Osteoblast (primary cell): Measurements from ENCODE around the gene CAMKMT. TPM values are rescaled to one million over a fixed set of nuclear protein-coding genes. Genes with fewer than 3 reads are reported as not detected.

Source experiments
- DNase-seq: peaks from one replicate; pipeline ENCODE4 v3.0.0; 2011; ENCODE audit warnings: low spot score, mixed read lengths; ENCODE audit not compliant: insufficient read length; ENCODE audit errors: missing footprints
- H2AFZ ChIP-seq: 2 replicates; pipeline ENCODE4 v1.6.0; 2011; ENCODE audit warnings: mild to moderate bottlenecking, low read length
- H3K27ac ChIP-seq: 2 replicates; pipeline ENCODE4 v1.5.1; 2011; ENCODE audit warnings: mild to moderate bottlenecking, low read depth, low read length, moderate library complexity
- H3K27me3 ChIP-seq: 2 replicates; pipeline ENCODE4 v1.6.0; 2012; ENCODE audit warnings: mild to moderate bottlenecking, control low read depth, inconsistent platforms, low read length, moderate library complexity; ENCODE audit not compliant: insufficient read depth
- H3K36me3 ChIP-seq: 2 replicates; pipeline ENCODE4 v1.5.1; 2011; ENCODE audit warnings: mild to moderate bottlenecking, low read length, control low read depth, moderate library complexity; ENCODE audit not compliant: insufficient read depth
- H3K4me1 ChIP-seq: 2 replicates; pipeline ENCODE4 v1.5.1; 2011; ENCODE audit warnings: mild to moderate bottlenecking, low read length, control low read depth, moderate library complexity; ENCODE audit not compliant: insufficient read depth
- H3K4me2 ChIP-seq: 2 replicates; pipeline ENCODE4 v1.6.0; 2011; ENCODE audit warnings: mild to moderate bottlenecking, low read length; ENCODE audit not compliant: insufficient read depth
- H3K4me3 ChIP-seq: fragments of 200-600 bp; sonication (generic); 3 replicates; pipeline ENCODE4 v1.5.1; 2012; ENCODE audit warnings: mild to moderate bottlenecking, low read length, inconsistent platforms; ENCODE audit not compliant: insufficient read depth
- H3K79me2 ChIP-seq: 2 replicates; pipeline ENCODE4 v1.6.0; 2012; ENCODE audit warnings: mild to moderate bottlenecking, low read length, control low read depth, inconsistent platforms; ENCODE audit not compliant: insufficient read depth
- H3K9me3 ChIP-seq: 2 replicates; pipeline ENCODE4 v1.5.1; 2011; ENCODE audit warnings: low read depth, low read length, control low read depth
- H4K20me1 ChIP-seq: 2 replicates; pipeline ENCODE4 v1.6.0; 2012; ENCODE audit warnings: mild to moderate bottlenecking, low read length, control low read depth; ENCODE audit not compliant: insufficient read depth
- CTCF ChIP-seq: IDR thresholded peaks from 2 replicates; pipeline ENCODE4 v1.5.1; 2011; ENCODE audit warnings: mild to moderate bottlenecking, low read depth, low read length, moderate library complexity; ENCODE audit errors: extremely low read depth
- total RNA-seq: library from RNA; depleted of rRNA; stranded (reverse); fragments of >200 nt; gene quantifications from 2 replicates; pipeline ENCODE4 v1.2.3, GENCODE V29; 2012

Gene CAMKMT
- total RNA-seq, 1 donor = 7.2 TPM

DNA sequence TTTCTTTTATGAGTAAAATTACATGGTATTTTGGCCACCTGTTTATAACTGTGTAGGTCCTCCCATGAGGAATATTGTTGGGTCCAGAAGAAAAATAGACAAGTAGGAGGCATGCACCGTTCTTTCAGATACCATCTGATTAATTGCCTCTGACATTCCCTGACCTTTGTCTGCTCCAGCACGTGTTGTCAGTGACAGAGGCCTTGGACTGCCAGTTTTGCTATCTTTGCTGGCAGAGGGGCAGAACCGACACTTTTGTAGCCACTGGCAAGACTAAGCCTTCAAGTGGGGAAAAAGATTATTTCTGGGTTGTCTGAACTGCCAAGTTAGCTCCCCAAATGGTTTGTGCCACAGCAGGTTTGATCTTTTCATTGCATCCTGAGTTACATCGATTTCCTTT, 276.9 kb downstream of the CAMKMT start:
- no peak for TF ChIP-seq CTCF
- peaks cover 3% of the 10 kb centered on the region for H4K20me1 ChIP-seq
- DNase-seq = no peak

GRCh38 chr2:44639399-44639798, 277.7 kb downstream of the CAMKMT start:
- Histone ChIP-seq H3K4me1 (no peaks in the 10 kb centered on the region), H3K79me2 (no peaks in the 10 kb centered on the region), H3K4me2 (no peak overlapping the region), H3K27me3 (no peaks in the 10 kb centered on the region), H2AFZ (no peak overlapping the region), H3K4me3 (no peak overlapping the region), H3K36me3 (no peaks in the 10 kb centered on the region), H3K27ac (no peak overlapping the region), H3K9me3 (no peaks in the 10 kb centered on the region), H4K20me1 (peaks cover 5% of the 10 kb centered on the region)
- no peak for DNase-seq
- TF ChIP-seq CTCF = no peak

More for the DNA sequence above, 276.9 kb downstream of the CAMKMT start:
- no peaks in the 10 kb centered on the region for H3K9me3 ChIP-seq
- no peaks in the 10 kb centered on the region for H3K79me2 ChIP-seq
- H3K36me3 ChIP-seq = no peaks in the 10 kb centered on the region
- H3K27ac ChIP-seq = no peak overlapping the region
- H3K4me2 ChIP-seq = no peak overlapping the region
- H3K4me3 ChIP-seq = no peak overlapping the region
- H3K4me1 ChIP-seq = no peaks in the 10 kb centered on the region
- H2AFZ ChIP-seq = no peak overlapping the region
- H3K27me3 ChIP-seq = no peaks in the 10 kb centered on the region

DNA sequence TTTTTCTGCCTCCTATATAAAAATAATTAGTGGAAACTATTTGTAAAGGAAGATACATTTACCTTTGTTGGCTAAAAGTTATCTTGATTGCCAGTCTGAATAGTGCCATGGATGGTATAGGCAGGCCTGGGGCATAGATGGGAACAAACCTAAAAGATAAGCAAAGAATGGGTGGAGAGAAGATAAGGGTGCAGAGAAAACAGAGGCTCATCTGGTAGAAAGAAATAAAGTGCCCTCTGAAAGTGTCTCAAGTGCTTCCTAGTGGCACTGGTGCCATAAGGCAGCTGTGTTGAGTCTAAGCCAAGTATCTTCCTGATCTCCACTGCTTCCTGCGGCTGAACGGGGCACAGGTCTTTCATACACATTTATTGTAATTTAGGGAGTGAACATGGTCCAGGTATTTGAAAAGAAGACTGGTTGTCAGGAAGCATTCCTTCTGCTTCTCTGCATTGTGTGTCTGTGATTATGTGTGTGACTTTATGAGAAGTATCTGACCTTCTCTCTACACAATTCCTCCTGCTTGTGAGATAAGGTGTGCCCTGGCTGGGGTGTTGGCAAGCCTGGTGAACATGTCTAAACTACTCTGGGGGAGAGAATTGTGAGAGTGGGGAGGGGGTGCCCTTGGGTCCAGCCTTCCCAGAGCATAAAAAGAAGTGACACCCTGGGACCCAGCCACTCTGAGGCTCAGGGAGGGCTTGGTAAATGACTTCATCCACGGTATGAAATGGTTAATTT, 280.5 kb downstream of the CAMKMT start:
- TF ChIP-seq CTCF = no peak
- H3K9me3 ChIP-seq = no peaks in the 10 kb centered on the region
- DNase-seq = no peak
- peaks cover 5% of the 10 kb centered on the region for H4K20me1 ChIP-seq
- H3K4me1 ChIP-seq = peaks cover 2% of the 10 kb centered on the region
- no peak overlapping the region for H3K27ac ChIP-seq
- no peaks in the 10 kb centered on the region for H3K79me2 ChIP-seq
- no peaks in the 10 kb centered on the region for H3K27me3 ChIP-seq
- no peak overlapping the region for H2AFZ ChIP-seq
- H3K4me2 ChIP-seq = no peak overlapping the region
- no peaks in the 10 kb centered on the region for H3K36me3 ChIP-seq
- H3K4me3 ChIP-seq = no peak overlapping the region

DNA sequence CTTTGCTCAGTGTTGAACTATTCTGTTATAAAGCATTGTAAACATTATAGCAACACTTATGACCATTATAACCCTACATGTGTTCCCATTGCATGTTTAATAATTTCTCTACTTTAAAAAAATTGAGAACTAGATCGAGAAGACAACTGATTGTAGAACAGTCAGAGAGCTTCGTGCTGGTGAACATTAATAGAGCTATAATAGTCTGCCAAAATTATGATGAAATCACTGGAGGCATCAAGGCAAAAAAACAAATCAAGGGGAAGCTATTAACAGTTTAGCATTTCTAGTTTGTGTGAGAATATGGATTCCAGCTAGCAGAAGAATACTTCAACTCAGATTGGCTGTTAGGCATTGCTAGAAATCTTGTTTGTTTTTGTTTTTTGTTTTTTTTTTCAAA, 284.2 kb downstream of the CAMKMT start:
- Histone ChIP-seq H3K9me3 (no peaks in the 10 kb centered on the region), H3K27me3 (no peaks in the 10 kb centered on the region), H3K4me3 (no peak overlapping the region), H3K27ac (no peak overlapping the region), H3K79me2 (no peaks in the 10 kb centered on the region), H3K4me1 (peaks cover 3% of the 10 kb centered on the region), H2AFZ (no peak overlapping the region), H3K4me2 (no peak overlapping the region), H3K36me3 (no peaks in the 10 kb centered on the region), H4K20me1 (peaks cover 5% of the 10 kb centered on the region)
- TF ChIP-seq CTCF = no peak
- DNase-seq = no peak
